GM21786 (cell line): Measurements from ENCODE around the gene ZSCAN2.
A peak's percentile ranks its signal among the peaks of the same experiment; 100 is the strongest.
"Not testable (repeated sequence)": the region's sequence is repeated elsewhere in the genome, so short reads cannot be mapped to it uniquely, and the experiment has no call there.

Experiments used
- ATAC-seq: cut with Tn5 transposase; IDR thresholded peaks from one replicate; pipeline ENCODE4 v1.9.1; 2021; ENCODE audit not compliant: unreplicated experiment

The ZSCAN2 gene

DNA sequence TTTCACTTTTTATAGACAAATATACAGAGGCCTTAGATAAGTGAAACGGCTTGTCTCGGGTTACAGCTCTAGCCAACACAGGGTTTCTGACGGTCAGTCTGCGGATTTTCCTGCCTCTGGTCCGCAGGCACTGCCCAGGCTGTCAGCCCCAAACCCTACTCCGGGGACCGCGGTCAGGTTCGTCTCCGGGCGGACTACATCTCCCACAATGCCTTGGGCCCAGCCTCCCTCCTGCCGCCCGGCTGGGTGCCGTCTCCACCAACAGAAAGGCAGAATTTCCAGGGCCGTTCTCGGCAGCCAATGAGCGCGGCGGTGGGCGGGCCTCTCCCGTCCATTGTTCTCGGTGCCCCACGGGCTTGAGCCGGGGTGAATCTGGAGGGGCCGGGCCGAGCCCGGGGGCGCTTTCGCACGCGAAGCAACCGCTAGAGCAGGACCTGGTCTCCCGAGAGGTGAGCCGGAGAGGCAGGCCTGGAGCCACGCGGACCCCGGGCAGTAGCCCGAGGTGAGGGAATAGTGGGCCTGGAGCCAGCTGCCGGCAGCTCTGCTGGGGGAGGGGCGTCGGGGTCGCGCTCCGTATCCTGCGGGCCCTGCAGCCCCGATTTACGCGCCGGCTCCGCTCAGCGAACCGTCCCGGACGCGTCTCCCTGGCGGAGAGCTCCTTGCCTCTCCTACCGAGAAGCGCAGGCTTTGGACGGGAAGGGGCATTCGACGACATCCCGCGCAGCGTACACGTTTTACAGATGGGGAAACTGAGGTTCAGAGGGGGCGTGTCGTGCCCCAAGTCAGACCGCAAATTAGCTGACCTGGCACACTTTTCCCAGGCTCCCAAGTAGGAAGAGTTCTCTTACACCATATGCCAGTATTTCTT, at the start of gene ZSCAN2:
Gene ZSCAN2 (plus strand): TSS at position 323 of the 868 bp plus-strand sequence. CDS start 2,919 bp downstream, outside the sequence.
- peak; percentile 94 for ATAC-seq

GRCh38 chr15:84551624-84552023, 49.2 kb upstream of the ZSCAN2 start:
- ATAC-seq, result not testable (repeated sequence)

- ATAC-seq, result no peak
These were observed 47.9 kb upstream of the ZSCAN2 start for GRCh38 chr15:84552896-84553295.

- not testable (repeated sequence) for ATAC-seq
These were observed 44.1 kb upstream of the ZSCAN2 start for GRCh38 chr15:84556690-84557089.

GRCh38 chr15:84568021-84568420, 32.8 kb upstream of the ZSCAN2 start:
- not testable (repeated sequence) for ATAC-seq

DNA sequence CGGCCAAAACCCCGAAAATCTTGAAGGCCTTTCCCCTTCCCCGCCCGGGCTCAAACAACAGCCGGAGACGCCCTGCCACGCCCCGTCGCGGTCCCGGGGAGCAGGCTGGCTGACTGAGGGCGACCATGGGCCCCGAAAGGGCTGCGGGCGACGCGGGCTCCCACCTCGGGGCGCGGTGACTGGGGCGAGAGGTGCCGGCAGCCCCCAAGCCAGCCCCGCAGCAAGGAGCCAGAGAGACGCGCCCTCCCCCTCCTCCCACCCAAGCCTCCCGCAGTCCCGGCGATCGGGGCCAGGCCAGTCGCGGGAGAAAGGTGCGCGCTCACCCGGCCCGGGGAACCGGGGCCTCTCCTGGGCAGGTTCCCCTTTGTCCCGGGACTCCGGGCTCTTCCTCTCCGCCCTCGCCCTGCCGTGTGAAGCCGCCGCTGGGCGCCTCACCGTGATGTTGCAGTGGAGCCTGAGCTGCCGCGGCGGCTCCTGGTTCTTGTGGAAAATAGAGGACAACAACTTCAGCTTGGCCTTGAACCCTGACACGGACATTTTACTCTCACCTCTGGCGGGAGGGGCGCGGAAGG, 30.6 kb upstream of the ZSCAN2 start:
- no peak for ATAC-seq

- ATAC-seq, result no peak
These were observed 28.6 kb upstream of the ZSCAN2 start for GRCh38 chr15:84572231-84572630.

DNA sequence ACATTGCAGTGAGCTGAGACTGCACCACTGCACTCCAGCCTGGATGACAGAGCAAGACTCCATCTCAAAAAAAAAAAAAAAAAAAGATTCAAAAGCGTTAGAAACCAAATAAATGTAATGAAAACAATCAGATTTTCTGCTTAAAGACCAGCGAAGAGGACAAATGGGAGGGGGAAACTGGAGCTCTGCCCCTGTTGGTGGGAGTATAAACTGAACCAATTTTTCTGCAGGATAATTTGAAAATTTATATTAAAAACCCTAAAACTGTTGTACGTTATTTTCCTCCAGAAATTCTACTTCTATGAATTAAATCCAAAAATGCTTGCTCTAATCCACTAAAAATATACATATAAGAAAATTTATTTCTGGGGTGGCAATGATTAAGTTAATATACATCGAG, 25.3 kb upstream of the ZSCAN2 start:
- ATAC-seq, result no peak

DNA sequence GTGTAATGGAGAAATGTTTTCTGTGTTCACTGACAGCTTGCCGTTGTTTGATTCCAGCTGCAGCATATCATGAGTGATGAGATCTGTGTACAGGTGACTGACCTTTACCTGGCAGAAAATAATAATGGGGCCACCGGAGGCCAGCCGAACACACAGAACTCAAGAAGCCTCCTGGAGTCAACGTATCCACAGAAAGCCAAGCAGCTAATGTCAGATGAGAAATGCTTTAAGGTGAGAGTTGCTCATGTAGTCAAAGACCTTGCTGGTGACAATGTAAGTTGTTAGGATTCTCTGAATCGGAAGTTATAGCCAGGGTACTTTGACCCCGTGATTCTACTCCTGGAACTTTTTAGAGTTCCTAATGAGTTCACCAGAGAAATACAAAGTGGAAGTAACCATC, 22.9 kb upstream of the ZSCAN2 start:
- not testable (repeated sequence) for ATAC-seq

DNA sequence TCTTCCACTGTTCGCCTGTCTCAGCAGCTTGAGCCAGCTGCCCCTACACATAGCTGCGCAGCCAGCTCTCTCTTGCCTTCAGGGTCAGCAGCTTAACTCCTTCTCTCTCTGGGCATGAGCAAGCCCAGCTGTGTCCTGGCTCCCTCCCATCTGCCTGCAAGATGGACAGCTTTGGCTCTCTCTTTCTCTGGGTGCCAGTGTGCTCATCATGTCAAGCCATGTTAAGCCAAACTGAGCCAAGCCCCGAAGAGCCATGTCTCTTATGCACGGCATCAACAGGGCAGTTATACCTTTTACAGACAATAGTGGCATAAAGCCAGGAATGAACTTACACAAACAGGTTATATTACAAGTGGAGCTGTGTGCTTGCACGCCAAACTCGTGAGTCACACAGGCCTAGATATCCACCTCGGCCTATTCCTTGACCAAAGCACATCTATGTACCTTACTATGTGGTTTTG, 21.5 kb upstream of the ZSCAN2 start:
- not testable (repeated sequence) for ATAC-seq

DNA sequence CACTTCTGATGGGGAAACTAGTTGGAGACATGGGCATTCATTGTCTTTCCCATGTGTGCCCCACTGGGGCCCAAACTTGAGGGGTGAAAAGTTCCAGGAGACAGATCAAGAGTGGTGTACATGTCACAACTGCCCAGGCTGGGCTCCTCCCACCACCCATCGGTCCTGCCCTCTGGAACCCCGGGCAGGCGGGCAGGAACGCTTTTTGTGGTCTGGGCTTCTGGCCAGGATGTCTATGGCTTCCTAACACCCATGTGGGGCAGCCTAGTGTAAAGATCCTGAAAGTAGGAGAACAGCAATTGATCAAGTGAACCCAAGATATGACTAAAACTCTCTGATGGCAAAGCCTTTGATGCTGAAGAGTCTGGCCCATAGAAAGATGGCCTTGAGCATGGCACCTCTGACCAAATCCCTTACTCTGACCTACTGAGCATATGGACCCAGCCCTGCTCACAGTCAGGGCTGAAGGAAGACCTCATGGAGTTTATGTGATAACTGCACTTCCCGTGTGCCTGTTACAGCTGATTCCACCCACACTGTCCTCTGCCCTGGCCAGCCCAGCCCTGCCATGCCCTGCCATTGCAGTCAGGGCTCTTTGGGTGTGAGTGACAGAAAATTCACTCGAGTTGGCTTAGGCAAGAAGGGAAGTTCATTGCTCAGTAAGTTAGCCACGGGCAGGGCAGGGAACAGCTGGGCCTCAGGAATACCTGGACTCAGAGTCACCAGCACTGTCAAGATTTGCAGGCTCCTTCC, 19.0 kb upstream of the ZSCAN2 start:
- ATAC-seq, result not testable (repeated sequence)

DNA sequence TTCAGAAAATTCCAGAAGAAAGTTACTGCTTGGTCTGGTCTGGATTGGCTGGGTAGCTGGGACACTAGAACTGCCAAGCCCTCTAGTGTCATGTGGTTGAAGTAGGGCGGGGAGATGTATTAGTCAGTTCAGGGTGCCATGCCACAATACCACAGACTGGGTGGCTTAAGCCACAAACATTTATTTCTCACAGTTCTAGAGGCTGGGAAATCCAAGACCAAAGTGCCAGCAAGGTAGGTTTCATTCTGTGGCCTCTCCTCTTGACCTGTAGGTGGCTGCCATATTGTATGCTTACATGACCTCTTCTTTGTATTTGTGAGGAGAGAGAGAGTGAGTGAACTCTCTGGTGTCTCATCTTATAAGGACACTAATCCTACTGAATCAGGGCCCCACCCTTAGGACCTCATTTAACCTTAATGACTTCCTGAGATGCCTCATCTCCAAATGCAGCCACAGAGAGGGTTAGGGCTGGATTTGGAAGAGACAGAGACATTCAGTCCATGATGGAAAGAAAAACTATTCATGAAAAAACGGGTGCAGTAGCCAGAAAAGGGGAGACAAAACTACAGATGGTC, 18.1 kb upstream of the ZSCAN2 start:
- no peak for ATAC-seq

GRCh38 chr15:84583921-84584320, 16.9 kb upstream of the ZSCAN2 start:
- not testable (repeated sequence) for ATAC-seq

GRCh38 chr15:84586696-84587095, 14.1 kb upstream of the ZSCAN2 start:
- ATAC-seq, result no peak

DNA sequence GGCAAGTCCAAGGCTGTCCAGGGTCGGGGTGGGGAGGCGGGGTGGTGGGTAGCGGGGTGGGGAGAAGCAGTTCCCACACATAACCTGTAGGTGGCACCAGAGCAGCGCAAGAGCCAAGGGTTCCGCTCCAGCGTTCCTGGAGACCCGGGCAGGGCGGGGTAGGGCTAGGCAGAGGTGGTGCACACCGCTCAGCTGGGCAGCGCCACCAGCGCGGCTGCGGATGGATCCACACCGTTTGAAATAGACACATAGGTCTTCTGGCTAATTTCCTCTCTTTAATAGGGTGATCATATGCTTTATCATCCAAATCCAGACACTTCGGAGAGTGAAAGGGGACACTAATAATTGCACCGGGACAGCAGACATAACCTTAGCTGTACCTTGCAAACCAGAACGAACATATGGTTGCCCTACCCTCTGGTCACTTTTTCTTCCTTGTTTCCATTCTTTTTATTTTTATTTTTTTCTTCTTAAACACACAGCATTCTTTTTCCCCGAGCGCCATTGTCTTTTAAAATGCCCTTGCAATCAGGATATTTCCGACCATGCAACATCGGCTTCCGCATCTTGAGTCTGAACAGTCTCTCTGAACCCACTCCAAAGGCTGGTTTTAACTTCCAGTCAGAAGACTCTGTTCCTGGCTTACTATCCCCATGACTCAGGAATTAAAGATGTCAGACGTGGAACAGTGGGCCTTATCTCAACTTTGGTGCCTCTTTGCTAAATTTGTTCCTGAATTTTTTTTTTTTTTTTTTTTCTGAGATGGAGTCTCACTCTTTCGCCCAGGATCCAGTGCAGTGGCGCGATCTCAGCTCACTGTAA, 12.5 kb upstream of the ZSCAN2 start:
- peak; percentile 96 for ATAC-seq

DNA sequence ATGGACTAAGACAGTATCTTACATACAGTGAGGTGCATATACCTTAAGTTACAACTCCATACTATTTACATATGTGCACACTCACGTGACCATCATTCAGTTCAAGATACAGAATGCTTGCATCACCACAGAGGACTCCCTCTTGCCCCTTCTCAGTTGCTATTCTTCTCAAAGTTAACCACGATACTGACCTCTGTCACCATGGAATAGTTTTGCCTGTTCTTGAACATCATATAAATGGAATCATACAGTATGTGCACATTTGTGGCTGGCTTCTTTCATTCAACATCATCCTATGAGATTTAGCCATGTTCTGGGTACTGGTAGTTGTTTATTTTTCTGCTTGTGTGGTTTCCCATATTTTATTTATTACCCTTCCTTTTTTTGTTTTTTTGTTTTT, 10.4 kb upstream of the ZSCAN2 start:
- no peak for ATAC-seq

GRCh38 chr15:84591815-84592214, 9.0 kb upstream of the ZSCAN2 start:
- no peak for ATAC-seq

- ATAC-seq, result no peak
These were observed 6.1 kb upstream of the ZSCAN2 start for GRCh38 chr15:84594617-84595290.

DNA sequence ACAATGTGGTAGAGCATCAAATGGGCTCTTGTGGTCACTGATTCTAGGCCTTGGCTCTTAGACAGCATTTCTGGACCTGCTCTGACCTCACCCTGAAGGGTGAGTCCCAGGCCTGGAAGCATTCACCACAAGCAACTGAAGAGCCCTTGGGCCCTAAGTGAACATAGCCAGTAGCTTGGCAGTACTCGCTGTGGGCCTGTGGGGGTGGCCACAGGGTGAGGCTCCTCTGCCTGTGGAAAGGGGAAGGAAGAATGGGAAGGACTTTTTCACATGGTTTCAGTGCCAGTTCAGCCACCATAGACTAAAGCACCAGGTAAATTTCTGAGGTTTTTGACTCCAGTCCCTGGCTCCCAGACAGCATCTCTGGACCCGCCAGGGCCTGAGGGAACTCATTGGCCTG, 5.1 kb upstream of the ZSCAN2 start:
- ATAC-seq, result no peak

GRCh38 chr15:84597296-84597695, 3.5 kb upstream of the ZSCAN2 start:
- ATAC-seq, result no peak
